ENCODE measurements around the gene PPIF.

Gene PPIF

DNA sequence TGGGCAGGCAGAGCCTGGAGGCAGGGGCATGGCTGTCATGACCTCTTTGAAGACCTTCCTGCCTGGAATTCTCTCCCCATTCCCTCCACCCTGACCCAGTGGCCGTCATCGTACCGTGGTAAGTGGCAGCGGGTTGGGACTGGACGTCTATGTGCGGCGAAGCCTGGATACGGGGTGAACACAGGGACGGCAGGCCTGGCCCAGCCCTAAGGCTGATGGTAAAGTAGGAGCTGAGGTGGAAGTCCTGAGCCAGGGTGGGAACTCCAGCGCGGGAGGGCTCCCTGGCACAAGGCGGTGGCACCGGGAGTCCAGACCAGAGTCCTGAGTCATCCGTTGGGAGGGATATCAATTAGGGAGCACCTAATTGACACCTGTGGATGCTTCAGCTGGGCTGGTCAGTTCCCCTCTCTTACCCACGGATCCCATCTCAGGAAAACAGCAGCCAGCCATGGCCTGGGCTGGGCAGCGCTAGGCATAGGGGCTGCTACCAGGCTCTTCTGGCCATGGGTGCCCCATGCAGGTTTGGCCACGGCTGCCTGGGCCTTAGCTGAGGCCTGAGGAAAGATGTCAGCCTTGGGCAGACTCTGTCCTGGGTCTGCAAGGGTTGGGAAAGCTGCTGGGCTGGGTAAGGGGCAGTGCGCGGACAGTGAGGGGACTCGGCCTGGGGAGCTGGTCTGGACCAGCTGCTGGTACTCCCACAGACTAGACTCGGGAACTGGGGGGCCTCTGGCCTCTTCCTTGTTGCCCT lies 3.3 kb downstream of the PPIF start:
- peaks cover 40% of the 10 kb centered on the region for H3K4me1 ChIP-seq (ENCODE audit: low read length)
- H4K20me1 ChIP-seq (ENCODE audit: insufficient read depth, low read length): peaks cover 68% of the 10 kb centered on the region
- no peak overlapping the region for H2AFZ ChIP-seq (ENCODE audit: low read depth, low read length)
- H3K27ac ChIP-seq (ENCODE audit: low read length): no peak overlapping the region
- no peak overlapping the region for H3K4me2 ChIP-seq (ENCODE audit: low read length)
- TF ChIP-seq, protein P1, sequence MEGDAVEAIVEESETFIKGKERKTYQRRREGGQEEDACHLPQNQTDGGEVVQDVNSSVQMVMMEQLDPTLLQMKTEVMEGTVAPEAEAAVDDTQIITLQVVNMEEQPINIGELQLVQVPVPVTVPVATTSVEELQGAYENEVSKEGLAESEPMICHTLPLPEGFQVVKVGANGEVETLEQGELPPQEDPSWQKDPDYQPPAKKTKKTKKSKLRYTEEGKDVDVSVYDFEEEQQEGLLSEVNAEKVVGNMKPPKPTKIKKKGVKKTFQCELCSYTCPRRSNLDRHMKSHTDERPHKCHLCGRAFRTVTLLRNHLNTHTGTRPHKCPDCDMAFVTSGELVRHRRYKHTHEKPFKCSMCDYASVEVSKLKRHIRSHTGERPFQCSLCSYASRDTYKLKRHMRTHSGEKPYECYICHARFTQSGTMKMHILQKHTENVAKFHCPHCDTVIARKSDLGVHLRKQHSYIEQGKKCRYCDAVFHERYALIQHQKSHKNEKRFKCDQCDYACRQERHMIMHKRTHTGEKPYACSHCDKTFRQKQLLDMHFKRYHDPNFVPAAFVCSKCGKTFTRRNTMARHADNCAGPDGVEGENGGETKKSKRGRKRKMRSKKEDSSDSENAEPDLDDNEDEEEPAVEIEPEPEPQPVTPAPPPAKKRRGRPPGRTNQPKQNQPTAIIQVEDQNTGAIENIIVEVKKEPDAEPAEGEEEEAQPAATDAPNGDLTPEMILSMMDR (IDR thresholded peaks at IDR 0.05; ENCODE audit: low read depth, low read length): no peak
- no peak for TF ChIP-seq EZH2phosphoT487 (IDR thresholded peaks at IDR 0.05; ENCODE audit: low read depth)
- H3K79me2 ChIP-seq (ENCODE audit: low read length): peaks cover 52% of the 10 kb centered on the region
- no peaks in the 10 kb centered on the region for H3K27me3 ChIP-seq (ENCODE audit: low read depth, low read length)
- H3K4me3 ChIP-seq (ENCODE audit: low read length): no peak overlapping the region
- H3K9me3 ChIP-seq (ENCODE audit: insufficient read depth, low read length): no peaks in the 10 kb centered on the region
- H3K36me3 ChIP-seq (replicated peaks; ENCODE audit: low read depth, low read length): peaks cover 55% of the 10 kb centered on the region
- H3K9ac ChIP-seq (ENCODE audit: low read length): no peak overlapping the region

DNA sequence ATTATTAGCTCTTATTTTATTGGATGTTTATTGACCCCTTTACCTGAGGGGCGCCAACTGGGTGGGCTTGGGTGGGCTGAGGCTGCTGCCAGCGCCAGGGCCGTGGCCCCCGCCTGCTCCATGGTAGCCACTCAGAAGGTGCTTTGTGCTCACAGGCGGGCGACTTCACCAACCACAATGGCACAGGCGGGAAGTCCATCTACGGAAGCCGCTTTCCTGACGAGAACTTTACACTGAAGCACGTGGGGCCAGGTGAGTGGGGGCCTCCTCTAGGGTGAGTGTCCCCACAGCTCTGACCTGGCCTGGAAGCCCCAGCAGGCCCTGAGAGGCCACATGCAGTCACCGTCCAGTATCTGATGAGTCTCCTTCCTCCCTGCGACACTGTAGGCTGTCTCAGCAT lies 4.1 kb downstream of the PPIF start:
- Histone ChIP-seq H3K79me2 (ENCODE audit: low read length) (peaks cover 52% of the 10 kb centered on the region), H3K9ac (ENCODE audit: low read length) (no peak overlapping the region), H2AFZ (ENCODE audit: low read depth, low read length) (no peak overlapping the region), H3K4me1 (ENCODE audit: low read length) (peaks cover 48% of the 10 kb centered on the region), H3K4me2 (ENCODE audit: low read length) (no peak overlapping the region), H3K27ac (ENCODE audit: low read length) (no peak overlapping the region), H3K4me3 (ENCODE audit: low read length) (no peak overlapping the region), H3K27me3 (ENCODE audit: low read depth, low read length) (no peaks in the 10 kb centered on the region), H3K36me3 (replicated peaks; ENCODE audit: low read depth, low read length) (peaks cover 60% of the 10 kb centered on the region), H3K9me3 (ENCODE audit: insufficient read depth, low read length) (no peaks in the 10 kb centered on the region), H4K20me1 (ENCODE audit: insufficient read depth, low read length) (peaks cover 69% of the 10 kb centered on the region)
- TF ChIP-seq, protein P1 (IDR thresholded peaks at IDR 0.05; ENCODE audit: low read depth, low read length): no peak
- no peak for TF ChIP-seq EZH2phosphoT487 (IDR thresholded peaks at IDR 0.05; ENCODE audit: low read depth)

DNA sequence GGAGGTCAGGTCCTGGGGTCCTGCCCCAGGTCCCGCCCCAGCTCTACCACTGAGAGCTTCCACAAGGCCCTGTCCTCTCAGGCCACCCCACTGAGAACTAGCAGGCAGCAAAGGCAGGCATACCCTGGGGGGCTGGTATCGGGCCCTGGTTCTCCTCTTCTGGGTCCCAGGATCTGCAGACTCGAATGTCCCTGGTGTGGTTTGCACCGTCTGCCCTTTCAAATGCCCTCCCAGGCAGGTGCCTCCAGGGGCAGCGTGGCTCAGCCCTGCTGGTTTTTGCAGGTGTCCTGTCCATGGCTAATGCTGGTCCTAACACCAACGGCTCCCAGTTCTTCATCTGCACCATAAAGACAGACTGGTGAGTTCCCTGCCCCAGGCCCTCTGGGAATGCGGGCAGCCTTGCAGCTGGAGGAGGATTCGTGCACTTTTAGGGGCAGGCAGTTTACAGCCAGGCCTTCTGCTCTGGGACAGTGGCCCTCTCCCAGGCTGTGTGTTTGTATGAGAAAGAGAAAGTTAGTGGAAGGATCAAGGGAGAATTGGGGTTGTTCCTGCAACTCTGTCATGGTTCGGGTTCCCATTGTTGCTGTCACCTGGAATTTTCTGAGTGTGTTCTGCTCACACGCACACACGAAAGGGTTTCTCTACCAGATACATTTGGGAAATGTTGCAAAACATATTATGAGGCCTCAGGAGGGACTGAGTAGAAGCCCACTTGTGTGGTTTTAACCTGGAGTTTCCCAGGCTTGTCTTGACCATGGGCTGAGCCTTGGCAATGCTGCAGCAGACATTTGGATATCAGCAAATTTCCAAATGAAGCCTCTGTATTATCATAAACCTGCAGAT lies 5.0 kb downstream of the PPIF start:
- Histone ChIP-seq H4K20me1 (ENCODE audit: insufficient read depth, low read length) (peaks cover 69% of the 10 kb centered on the region), H3K27ac (ENCODE audit: low read length) (no peak overlapping the region), H3K4me2 (ENCODE audit: low read length) (no peak overlapping the region), H3K4me1 (ENCODE audit: low read length) (peaks cover 41% of the 10 kb centered on the region), H3K36me3 (replicated peaks; ENCODE audit: low read depth, low read length) (peaks cover 66% of the 10 kb centered on the region), H2AFZ (ENCODE audit: low read depth, low read length) (no peak overlapping the region), H3K9ac (ENCODE audit: low read length) (no peak overlapping the region), H3K4me3 (ENCODE audit: low read length) (no peak overlapping the region), H3K9me3 (ENCODE audit: insufficient read depth, low read length) (no peaks in the 10 kb centered on the region), H3K27me3 (ENCODE audit: low read depth, low read length) (no peaks in the 10 kb centered on the region), H3K79me2 (ENCODE audit: low read length) (peaks cover 52% of the 10 kb centered on the region)
- no peak for TF ChIP-seq EZH2phosphoT487 (IDR thresholded peaks at IDR 0.05; ENCODE audit: low read depth)
- TF ChIP-seq, protein P1 (IDR thresholded peaks at IDR 0.05; ENCODE audit: low read depth, low read length): no peak

DNA sequence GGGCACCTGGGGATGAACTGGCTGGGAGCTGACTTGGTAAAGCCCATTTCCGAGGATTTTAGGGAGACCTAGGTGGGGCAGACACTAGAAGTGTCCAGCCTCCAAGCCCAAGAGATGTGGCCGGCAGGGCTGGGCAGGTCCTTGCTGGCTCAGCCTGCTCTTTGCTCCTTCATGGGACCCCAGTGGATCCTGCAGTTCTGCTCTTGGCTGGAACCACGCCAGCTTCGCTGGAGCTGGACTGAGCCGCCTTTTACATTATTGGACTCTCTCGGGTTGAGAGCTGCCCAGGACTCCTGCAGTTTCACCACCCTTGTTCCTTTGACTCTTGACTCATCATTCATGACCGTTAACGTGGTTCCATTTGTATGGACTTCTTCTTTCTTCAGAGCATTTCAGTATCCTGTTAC lies 5.7 kb downstream of the PPIF start:
- no peaks in the 10 kb centered on the region for H3K27me3 ChIP-seq (ENCODE audit: low read depth, low read length)
- peaks cover 66% of the 10 kb centered on the region for H3K36me3 ChIP-seq (replicated peaks; ENCODE audit: low read depth, low read length)
- no peak overlapping the region for H3K9ac ChIP-seq (ENCODE audit: low read length)
- H3K4me2 ChIP-seq (ENCODE audit: low read length): no peak overlapping the region
- H3K9me3 ChIP-seq (ENCODE audit: insufficient read depth, low read length): no peaks in the 10 kb centered on the region
- H3K4me3 ChIP-seq (ENCODE audit: low read length): no peak overlapping the region
- TF ChIP-seq, protein P1 (IDR thresholded peaks at IDR 0.05; ENCODE audit: low read depth, low read length): no peak
- TF ChIP-seq EZH2phosphoT487 (IDR thresholded peaks at IDR 0.05; ENCODE audit: low read depth): no peak
- H3K27ac ChIP-seq (ENCODE audit: low read length): no peak overlapping the region
- peaks cover 44% of the 10 kb centered on the region for H3K79me2 ChIP-seq (ENCODE audit: low read length)
- H2AFZ ChIP-seq (ENCODE audit: low read depth, low read length): no peak overlapping the region
- peaks cover 69% of the 10 kb centered on the region for H4K20me1 ChIP-seq (ENCODE audit: insufficient read depth, low read length)
- H3K4me1 ChIP-seq (ENCODE audit: low read length): peaks cover 41% of the 10 kb centered on the region

Data from OCI-LY3 (cell line).